Loucy (cell line): ENCODE data around the gene CCDC178.

Experiments used
- EZH2phosphoT487 ChIP-seq: fragments of 200-600 bp; IDR thresholded peaks from 2 replicates; pipeline ENCODE4 v1.6.1; 2018; ENCODE audit warnings: antibody characterized with exemption, mild to moderate bottlenecking, moderate library complexity, borderline replicate concordance
- TF ChIP-seq, protein P1 (sequence below): fragments of 200-600 bp; sonication (generic); conservative IDR thresholded peaks from 2 replicates; pipeline ENCODE4 v1.5.1; 2014; ENCODE audit warnings: mild to moderate bottlenecking, antibody characterized with exemption, low read length

DNA sequence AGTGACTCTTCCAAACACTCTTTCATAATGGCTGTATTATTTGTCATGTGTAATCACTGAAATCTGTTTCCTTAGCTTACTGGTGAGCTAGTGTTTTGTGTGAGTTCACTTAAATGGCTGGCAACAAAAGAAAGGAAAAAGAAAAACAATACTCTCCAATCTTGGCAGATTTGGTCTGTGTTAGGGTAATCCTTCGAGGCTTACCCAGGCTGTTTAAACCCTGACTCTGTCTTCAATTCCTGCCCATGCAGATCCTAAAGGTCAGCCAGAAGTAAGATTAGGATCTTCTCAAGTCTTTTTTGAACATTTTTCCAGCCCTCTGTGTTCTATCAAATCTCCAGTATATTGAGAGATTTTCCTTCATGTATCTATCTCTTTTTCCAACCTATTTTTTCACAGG, 85.3 kb downstream of the CCDC178 start:
- TF ChIP-seq, protein P1, sequence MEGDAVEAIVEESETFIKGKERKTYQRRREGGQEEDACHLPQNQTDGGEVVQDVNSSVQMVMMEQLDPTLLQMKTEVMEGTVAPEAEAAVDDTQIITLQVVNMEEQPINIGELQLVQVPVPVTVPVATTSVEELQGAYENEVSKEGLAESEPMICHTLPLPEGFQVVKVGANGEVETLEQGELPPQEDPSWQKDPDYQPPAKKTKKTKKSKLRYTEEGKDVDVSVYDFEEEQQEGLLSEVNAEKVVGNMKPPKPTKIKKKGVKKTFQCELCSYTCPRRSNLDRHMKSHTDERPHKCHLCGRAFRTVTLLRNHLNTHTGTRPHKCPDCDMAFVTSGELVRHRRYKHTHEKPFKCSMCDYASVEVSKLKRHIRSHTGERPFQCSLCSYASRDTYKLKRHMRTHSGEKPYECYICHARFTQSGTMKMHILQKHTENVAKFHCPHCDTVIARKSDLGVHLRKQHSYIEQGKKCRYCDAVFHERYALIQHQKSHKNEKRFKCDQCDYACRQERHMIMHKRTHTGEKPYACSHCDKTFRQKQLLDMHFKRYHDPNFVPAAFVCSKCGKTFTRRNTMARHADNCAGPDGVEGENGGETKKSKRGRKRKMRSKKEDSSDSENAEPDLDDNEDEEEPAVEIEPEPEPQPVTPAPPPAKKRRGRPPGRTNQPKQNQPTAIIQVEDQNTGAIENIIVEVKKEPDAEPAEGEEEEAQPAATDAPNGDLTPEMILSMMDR: no peak
- no peak for TF ChIP-seq EZH2phosphoT487
